Spleen (tissue), 11 donors: Measurements from ENCODE around the gene PPA2. TPM values are rescaled to one million over a fixed set of nuclear protein-coding genes. Genes with fewer than 3 reads are reported as not detected.

ENCODE experiments used
- DNase-seq: peaks from one replicate; pipeline ENCODE4 v3.0.0-alpha.2; 2020
- H3K27ac ChIP-seq, 8 donors: fragments of 200-600 bp; sonication (generic) in 7 of 8; 1 replicate in 4 of 8; 2 replicates in 4 of 8; pipeline versions ENCODE4 v1.5.0 to v1.8.0; 2016 to 2021; ENCODE audit warnings: inconsistent platforms in 4 of 8, mild to moderate bottlenecking in 4 of 8, moderate library complexity in 1 of 8
- H3K27me3 ChIP-seq, 7 donors: fragments of 200-600 bp; sonication (generic) in 6 of 7; replicated peaks in 1 of 7; 1 replicate in 4 of 7; 2 replicates in 3 of 7; pipeline versions ENCODE4 v1.5.0 to v1.8.0; 2016 to 2021; ENCODE audit warnings: inconsistent platforms in 3 of 7, mild to moderate bottlenecking in 1 of 7
- H3K36me3 ChIP-seq, 6 donors: fragments of 200-600 bp; sonication (generic) in 5 of 6; 1 replicate in 4 of 6; 2 replicates in 2 of 6; pipeline versions ENCODE4 v1.5.0 to v1.8.0; 2016 to 2021; ENCODE audit warnings: inconsistent platforms in 2 of 6
- H3K4me1 ChIP-seq, 6 donors: fragments of 200-600 bp; sonication (generic) in 5 of 6; 1 replicate in 3 of 6; 2 replicates in 3 of 6; pipeline versions ENCODE4 v1.5.0 to v1.8.0; 2016 to 2021; ENCODE audit warnings: inconsistent platforms in 3 of 6
- H3K4me3 ChIP-seq, 8 donors: fragments of 200-600 bp; sonication (generic) in 7 of 8; 1 replicate in 4 of 8; 2 replicates in 4 of 8; pipeline versions ENCODE4 v1.5.0 to v1.8.0; 2016 to 2021; ENCODE audit warnings: inconsistent platforms in 4 of 8, mild to moderate bottlenecking in 4 of 8, moderate library complexity in 2 of 8
- H3K9me3 ChIP-seq, 8 donors: fragments of 200-600 bp; sonication (generic) in 7 of 8; 1 replicate in 4 of 8; 2 replicates in 4 of 8; pipeline versions ENCODE4 v1.5.0 to v1.8.0; 2016 to 2021; ENCODE audit warnings: inconsistent platforms in 4 of 8
- CTCF ChIP-seq, 11 experiments: fragments of 200-600 bp in 7 of 11; fragments of 450-650 bp in 4 of 11; sonication (generic) in 4 of 11; IDR thresholded peaks in 8 of 11; conservative IDR thresholded peaks in 3 of 11; 1 replicate in 7 of 11; 2 replicates in 4 of 11; pipeline versions ENCODE4 v1.4.0 to v1.8.0; 2016 to 2021; ENCODE audit warnings: antibody characterized with exemption in 11 of 11, inconsistent platforms in 4 of 11, mild to moderate bottlenecking in 1 of 11
- POLR2A ChIP-seq, 3 donors: fragments of 450-650 bp; IDR thresholded peaks; one replicate each; pipeline ENCODE4 v1.5.1; 2017; ENCODE audit warnings: antibody characterized with exemption in 3 of 3, mild to moderate bottlenecking in 1 of 3
- POLR2AphosphoS5 ChIP-seq, 3 donors: sonication (generic); formaldehyde crosslinking; IDR thresholded peaks; one replicate each; pipeline ENCODE4 v1.5.1; 2017; ENCODE audit warnings: antibody characterized with exemption in 3 of 3
- WGBS, 5 donors: extraction: QIAGEN DNeasy Blood & Tissue Kit in 3 of 5; methylation state at CpG; one replicate each; pipeline versions ENCODE4 v1.1.5 to v1.1.7; 2013 to 2018; 5-methylcytosine and 5-hydroxymethylcytosine counted together
- intact Hi-C: fragments of 100-400 bp; cut with DNase I; formaldehyde crosslinking; loops from one replicate; pipeline ENCODE4 v1.15.0; 2023; ENCODE audit warnings: low total_unique reads
- polyA plus RNA-seq, 3 donors: library from polyadenylated mRNA; stranded (reverse); fragments of 200-250 nt; gene quantifications; one replicate each; pipeline ENCODE4 v1.2.1, GENCODE V29; 2013
- total RNA-seq, 7 donors: library from RNA; depleted of rRNA in 3 of 7; stranded (reverse); fragments of >200 nt in 3 of 7; fragmentation: NEBNext Ultra II Directional in 4 of 7; extraction: Animal tissue kit (Norgen Biotek cat#: 25700) in 4 of 7; gene quantifications; one replicate each; pipeline versions ENCODE4 v1.1.0 to v1.2.1, GENCODE V29; 2016 to 2021
- donor health status: healthy with polysubstance abuse.
- donor health status: DM: no; HTN: no; CAD: no; lungs with moderate emphysema.
- donor health status: DM: no; HTN: no; CAD: no.
- donor health status: Bipolar disorder and iron deficiency.
- donor health status: healthy.
- donor health status: DM: no; HTN: no; CAD: no.
- donor health status: DM: yes; HTN: yes; CAD: no.

The PPA2 gene
- total and polyA plus RNA-seq, 10 donors: 45.2 to 113 (median 67.9) TPM

- peaks cover 0 to 10% (median 0%) of the 10 kb centered on the region in 8 donors for H3K9me3 ChIP-seq
- no peak for TF ChIP-seq CTCF (IDR thresholded peaks at IDR 0.05 in 8 of 11, conservative IDR thresholded peaks at IDR 0.05 in 3 of 11)
- no peak for TF ChIP-seq POLR2AphosphoS5 (IDR thresholded peaks at IDR 0.05)
- TF ChIP-seq POLR2A (IDR thresholded peaks at IDR 0.05): no peak
- H3K36me3 ChIP-seq: no peaks in the 10 kb centered on the region
- no peaks in the 10 kb centered on the region for H3K27me3 ChIP-seq
- H3K4me1 ChIP-seq: no peaks in the 10 kb centered on the region
- intact Hi-C loops: no loop called here
- H3K4me3 ChIP-seq: no peak overlapping the region
- no peak overlapping the region for H3K27ac ChIP-seq
- 21 to 66% (median 34%) methylated on average over 1 of the region's 1 CpG for WGBS, 5 donors
- DNase-seq: no peak
These were observed 35.9 kb upstream of the PPA2 start for GRCh38 chr4:105509714-105510113.

DNA sequence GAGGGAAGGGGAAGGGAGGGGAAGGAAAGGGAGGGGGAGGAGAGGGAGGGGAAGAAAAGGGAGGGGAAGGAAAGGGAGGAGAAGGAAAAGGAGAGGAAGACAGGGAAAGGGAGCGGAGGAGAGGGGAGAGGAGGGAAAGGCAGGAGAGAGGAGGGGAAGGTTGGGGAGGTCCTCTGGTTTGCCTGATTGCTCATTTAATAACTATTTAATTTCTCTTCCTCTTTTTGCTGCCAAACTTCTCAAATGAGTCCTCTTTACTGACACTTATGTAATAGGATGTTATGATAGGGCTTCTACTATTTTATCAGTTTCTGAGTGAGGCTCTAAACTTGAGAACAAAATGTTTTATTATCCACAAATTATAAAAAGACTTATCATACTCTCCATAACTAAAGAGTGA, 35.4 kb upstream of the PPA2 start:
- Histone ChIP-seq H3K27me3 (no peaks in the 10 kb centered on the region), H3K36me3 (no peaks in the 10 kb centered on the region), H3K4me1 (no peaks in the 10 kb centered on the region), H3K9me3 (peaks cover 0 to 9% (median 0%) of the 10 kb centered on the region in 8 donors), H3K4me3 (no peak overlapping the region), H3K27ac (no peak overlapping the region)
- DNase-seq: no peak
- 20 to 67% (median 47%) methylated on average over 1 of the region's 1 CpG for WGBS, 5 donors
- TF ChIP-seq CTCF (IDR thresholded peaks at IDR 0.05 in 8 of 11, conservative IDR thresholded peaks at IDR 0.05 in 3 of 11) (no peak), POLR2A (IDR thresholded peaks at IDR 0.05) (no peak), POLR2AphosphoS5 (IDR thresholded peaks at IDR 0.05) (no peak)
- intact Hi-C loops: no loop called here

DNA sequence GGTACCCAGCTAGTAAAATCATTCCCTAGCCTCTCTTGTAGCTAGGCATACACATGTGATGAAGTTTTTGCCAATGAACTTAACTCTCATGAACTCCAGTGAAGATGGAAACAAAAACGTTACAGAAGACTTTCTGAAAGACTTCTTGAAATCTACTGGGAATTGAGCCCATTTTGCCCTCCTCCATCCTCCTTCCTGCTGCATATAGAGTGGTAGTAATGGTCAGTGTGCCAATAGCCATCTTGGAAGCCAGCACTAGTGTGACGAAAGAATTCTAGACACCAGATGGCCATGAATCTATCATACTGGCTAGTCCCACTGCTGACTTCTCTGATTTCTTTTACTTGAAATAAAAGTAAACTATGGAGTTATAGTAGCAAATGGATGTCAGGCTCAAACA, 30.9 kb upstream of the PPA2 start:
- no peak overlapping the region for H3K27ac ChIP-seq
- no peaks in the 10 kb centered on the region for H3K9me3 ChIP-seq
- WGBS, 5 donors: 60 to 71% (median 66%) methylated on average over 2 of the region's 2 CpGs
- no peaks in the 10 kb centered on the region for H3K36me3 ChIP-seq
- intact Hi-C loops: no loop called here
- no peaks in the 10 kb centered on the region for H3K27me3 ChIP-seq
- no peak overlapping the region for H3K4me3 ChIP-seq
- no peak for TF ChIP-seq POLR2A (IDR thresholded peaks at IDR 0.05)
- no peak for TF ChIP-seq POLR2AphosphoS5 (IDR thresholded peaks at IDR 0.05)
- no peak for TF ChIP-seq CTCF (IDR thresholded peaks at IDR 0.05 in 8 of 11, conservative IDR thresholded peaks at IDR 0.05 in 3 of 11)
- DNase-seq: no peak
- H3K4me1 ChIP-seq: no peaks in the 10 kb centered on the region

DNA sequence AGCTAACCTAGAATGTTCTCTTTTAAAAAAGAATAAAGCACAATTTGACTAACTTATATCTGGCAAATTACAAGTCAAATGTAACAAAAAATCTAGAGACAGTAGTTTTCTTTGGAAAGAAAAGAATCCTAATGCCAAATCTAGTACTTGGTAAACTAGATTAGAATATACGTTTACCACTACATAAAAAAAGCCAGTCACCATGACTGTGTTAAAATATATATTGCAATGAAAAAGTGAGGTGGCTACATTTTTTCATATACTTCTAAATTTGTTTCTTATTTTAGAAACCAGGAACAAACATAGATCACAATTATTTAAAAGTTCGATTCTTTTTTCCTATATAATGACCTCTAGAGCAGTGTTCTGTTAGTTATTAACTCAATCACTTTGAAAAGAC, 29.6 kb upstream of the PPA2 start:
- TF ChIP-seq CTCF (IDR thresholded peaks at IDR 0.05 in 8 of 11, conservative IDR thresholded peaks at IDR 0.05 in 3 of 11) (no peak), POLR2AphosphoS5 (IDR thresholded peaks at IDR 0.05) (no peak), POLR2A (IDR thresholded peaks at IDR 0.05) (no peak)
- H3K4me3 ChIP-seq: no peak overlapping the region
- intact Hi-C loops: no loop called here
- no peaks in the 10 kb centered on the region for H3K27me3 ChIP-seq
- no peaks in the 10 kb centered on the region for H3K36me3 ChIP-seq
- no peak for DNase-seq
- no peaks in the 10 kb centered on the region for H3K9me3 ChIP-seq
- no peak overlapping the region for H3K27ac ChIP-seq
- no peaks in the 10 kb centered on the region for H3K4me1 ChIP-seq
- 79 to 91% (median 83%) methylated on average over 2 of the region's 2 CpGs for WGBS, 5 donors
